ENCODE measurements around the gene BRD8.

Gene BRD8

DNA sequence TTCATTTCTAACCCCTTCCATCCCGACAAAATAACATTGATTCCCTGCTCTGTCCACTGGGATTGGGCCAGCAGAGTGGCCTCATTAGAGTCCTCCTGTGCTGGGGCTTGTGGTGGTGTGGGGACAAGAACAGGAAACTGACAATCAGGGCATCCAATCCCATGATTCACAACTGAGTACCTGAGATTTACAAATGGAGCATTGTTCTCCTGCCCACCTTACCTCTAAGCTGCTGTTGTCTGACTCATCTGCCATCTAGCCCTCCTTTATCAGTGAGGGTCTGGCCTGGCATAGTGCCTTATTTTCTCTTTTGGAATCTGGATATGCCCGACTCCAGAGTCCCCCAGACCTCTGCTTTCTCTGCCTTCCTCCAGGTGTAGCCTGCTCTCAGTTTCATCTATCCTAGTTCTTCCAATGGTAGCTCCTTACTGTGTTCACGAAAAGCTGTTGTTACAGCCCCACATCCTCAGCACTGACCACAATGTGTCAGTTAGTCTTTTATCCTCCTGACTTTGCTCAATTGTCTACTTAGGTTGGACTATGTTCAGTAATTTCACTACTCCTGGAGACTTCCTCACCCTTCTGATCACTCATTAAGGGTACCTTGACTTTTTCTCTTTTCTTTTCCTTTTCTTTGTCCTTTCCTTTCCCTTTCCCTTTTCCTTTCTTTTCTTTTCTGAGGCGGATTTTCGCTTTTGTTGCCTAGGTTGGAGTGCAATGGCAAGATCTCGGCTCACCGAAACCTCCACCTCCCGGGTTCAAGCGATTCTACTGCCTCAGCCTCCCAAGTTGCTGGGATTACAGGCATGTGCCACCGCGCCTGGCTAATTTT is 81.2 kb downstream of the BRD8 start:
- no peak for DNase-seq

DNA sequence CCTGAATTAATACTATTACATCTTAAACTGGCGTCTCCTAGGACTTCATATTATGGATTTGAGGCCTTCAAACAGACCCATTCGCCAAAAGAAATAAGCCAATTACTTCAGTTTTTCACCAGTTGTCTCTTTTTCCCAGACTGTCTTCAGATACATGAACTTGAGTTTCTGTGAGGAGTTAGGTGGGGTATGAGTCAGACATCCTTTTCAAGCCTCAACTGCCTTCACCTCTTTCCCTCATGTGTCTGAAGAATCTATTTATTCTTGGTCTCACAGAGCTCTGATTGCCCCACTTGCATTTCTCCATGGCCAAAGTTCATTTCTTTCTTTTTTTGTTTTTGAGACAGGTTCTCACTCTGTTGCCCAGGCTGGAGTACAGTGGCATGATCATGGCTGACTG is 82.1 kb downstream of the BRD8 start:
- no peak for DNase-seq

DNA sequence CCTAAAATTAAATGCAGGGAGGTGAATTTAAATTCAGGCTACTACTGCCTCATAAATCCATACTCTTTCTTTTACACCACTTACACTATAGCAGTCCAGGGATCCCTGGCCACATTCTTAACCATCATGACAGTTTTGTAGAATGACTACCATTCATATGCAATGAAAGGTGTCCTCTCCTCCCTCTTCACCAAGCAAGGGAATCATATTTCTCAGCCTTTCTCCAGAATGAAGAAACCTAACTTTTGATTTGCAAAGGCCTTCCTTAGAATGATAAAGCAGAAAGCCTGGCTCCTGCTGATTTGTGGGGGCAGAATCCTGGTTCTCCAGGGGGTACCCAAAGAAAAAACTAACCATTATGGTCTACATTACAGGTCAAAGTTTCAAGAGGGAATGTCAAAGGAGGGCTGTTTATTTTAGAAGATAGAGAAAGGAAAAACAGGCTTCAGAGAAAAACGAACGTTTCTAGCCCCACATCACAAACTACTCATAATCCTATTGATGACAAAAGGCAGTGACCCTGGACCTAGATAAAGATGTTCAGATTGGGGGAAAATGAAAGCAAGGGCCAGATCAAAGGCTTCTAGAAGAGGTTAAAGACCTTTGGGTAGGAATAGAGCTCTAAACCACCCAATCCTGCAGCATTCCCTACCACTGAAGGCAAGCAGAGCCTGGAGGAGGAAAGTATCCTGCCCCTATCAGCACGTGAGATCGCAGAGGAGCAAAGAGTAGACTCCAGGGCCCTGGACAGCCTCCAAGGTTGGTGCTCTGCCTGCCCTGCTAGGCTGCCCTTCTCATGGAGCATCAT is 83.1 kb downstream of the BRD8 start:
- no peak for DNase-seq

DNA sequence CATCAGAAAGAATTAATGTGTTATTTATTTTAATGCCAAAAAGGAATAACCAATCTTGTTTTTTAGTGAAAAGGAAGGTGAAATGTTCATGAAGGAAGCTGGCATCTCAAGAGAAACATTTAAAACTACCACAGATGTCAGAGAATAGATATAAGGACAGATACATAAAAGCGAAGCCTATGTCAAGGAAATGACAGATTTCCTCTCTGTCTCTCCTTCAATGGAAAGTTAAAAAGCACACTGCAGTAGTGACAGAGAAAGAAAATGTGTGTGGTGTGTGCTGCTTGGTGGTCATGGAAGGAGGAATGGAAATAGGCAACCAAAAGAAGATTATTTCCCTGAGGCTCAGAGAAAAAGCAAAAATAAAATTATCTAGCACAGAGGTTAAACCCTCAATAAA is 85.4 kb downstream of the BRD8 start:
- DNase-seq = no peak

DNA sequence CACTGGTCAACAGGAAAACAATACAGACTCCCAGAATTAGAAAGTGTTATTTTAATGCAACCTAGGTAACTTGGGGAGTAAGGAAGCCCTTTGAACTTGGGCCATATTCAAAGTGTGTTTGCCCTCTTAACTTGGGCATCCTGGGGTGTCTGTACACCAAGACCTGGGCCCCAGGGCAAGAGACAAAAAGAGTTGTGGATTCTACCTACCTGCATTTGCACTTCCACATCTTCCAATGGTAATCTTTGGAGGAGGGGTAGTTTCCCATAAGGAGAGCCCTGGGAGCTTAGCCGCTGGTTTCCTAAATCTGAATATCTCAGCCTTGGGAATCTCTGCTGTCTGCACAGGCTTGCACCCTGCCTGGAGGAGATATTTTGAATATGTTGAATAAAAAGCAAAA is 86.1 kb downstream of the BRD8 start:
- DNase-seq = no peak

DNA sequence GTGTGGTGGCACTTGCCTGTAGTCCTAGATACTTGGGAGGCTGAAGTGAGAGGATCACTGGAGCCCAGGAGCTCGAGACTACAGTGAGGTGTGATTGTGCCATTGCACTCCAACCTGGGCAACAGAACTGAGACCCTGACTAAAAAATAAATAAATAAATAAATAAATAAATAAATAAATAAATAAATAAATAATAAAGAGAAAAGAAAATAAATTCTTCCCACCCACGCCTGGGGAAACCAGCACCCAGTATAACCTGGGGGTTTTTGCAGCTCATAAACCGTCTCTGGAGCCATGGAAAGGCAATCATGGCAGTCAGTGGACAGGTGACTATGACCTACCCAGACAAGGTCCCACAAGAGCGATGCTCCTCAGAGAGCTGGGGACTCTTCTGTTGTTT is 86.7 kb downstream of the BRD8 start:
- no peak for DNase-seq
